Measurements from ENCODE around the gene CLIC1. TPM values are rescaled to one million over a fixed set of nuclear protein-coding genes. Genes with fewer than 3 reads are reported as not detected.

The CLIC1 gene
- polyA plus RNA-seq, 6 donors from 2014 or later = 536 to 743 (median 628) TPM

- peaks cover 19 to 22% (median 21%) of the 10 kb centered on the region in 3 donors for H3K4me1 Mint-ChIP-seq
- peak overlapping the region in 3 of 8 donors; percentile 21 to 60 (median 54) for H3K4me3 Mint-ChIP-seq
- no peaks in the 10 kb centered on the region for H3K36me3 Mint-ChIP-seq
- DNase-seq (no peak), ATAC-seq (ENCODE audit: low read depth in 2 of 2) (peak in 1 of 2 donors; percentile 17)
- H3K27ac Mint-ChIP-seq = peak overlapping the region in 5 of 6 donors; percentile 35 to 94 (median 68)
- no peaks in the 10 kb centered on the region for H3K27me3 Mint-ChIP-seq
- no peaks in the 10 kb centered on the region for H3K9me3 Mint-ChIP-seq
Measured at GRCh38 chr6:31776485-31776988, 40.2 kb upstream of the CLIC1 start.

- no peak for ATAC-seq (ENCODE audit: low read depth in 2 of 2)
- H3K4me1 Mint-ChIP-seq = peaks cover 19 to 22% (median 21%) of the 10 kb centered on the region in 3 donors
Measured at GRCh38 chr6:31775633-31776484, 39.5 kb upstream of the CLIC1 start.

GRCh38 chr6:31775184-31775583, 38.9 kb upstream of the CLIC1 start:
- DNase-seq (no peak), ATAC-seq (ENCODE audit: low read depth in 2 of 2) (no peak)
- Mint-ChIP-seq H3K27ac (peak overlapping the region in 1 of 6 donors; percentile 47), H3K9me3 (no peaks in the 10 kb centered on the region), H3K4me3 (no peak overlapping the region), H3K4me1 (peaks cover 19 to 22% (median 21%) of the 10 kb centered on the region in 3 donors), H3K36me3 (no peaks in the 10 kb centered on the region), H3K27me3 (no peaks in the 10 kb centered on the region)

More at GRCh38 chr6:31775633-31776484, 39.5 kb upstream of the CLIC1 start:
- no peak for DNase-seq
- Mint-ChIP-seq H3K4me3 (peak overlapping the region in 2 of 8 donors; percentile 54 to 60), H3K27ac (peak overlapping the region in 5 of 6 donors; percentile 35 to 94 (median 68)), H3K9me3 (no peaks in the 10 kb centered on the region), H3K27me3 (no peaks in the 10 kb centered on the region), H3K36me3 (no peaks in the 10 kb centered on the region)

GRCh38 chr6:31771992-31772358, 35.6 kb upstream of the CLIC1 start:
- DNase-seq (no peak), ATAC-seq (ENCODE audit: low read depth in 2 of 2) (no peak)
- H3K9me3 Mint-ChIP-seq = no peaks in the 10 kb centered on the region
- no peaks in the 10 kb centered on the region for H3K36me3 Mint-ChIP-seq
- peaks cover 18 to 23% (median 18%) of the 10 kb centered on the region in 3 donors for H3K4me1 Mint-ChIP-seq
- no peaks in the 10 kb centered on the region for H3K27me3 Mint-ChIP-seq
- no peak overlapping the region for H3K27ac Mint-ChIP-seq
- H3K4me3 Mint-ChIP-seq = no peak overlapping the region

GRCh38 chr6:31770860-31771259, 34.5 kb upstream of the CLIC1 start:
- no peak overlapping the region for H3K27ac Mint-ChIP-seq
- DNase-seq (no peak), ATAC-seq (ENCODE audit: low read depth in 2 of 2) (no peak)
- peaks cover 8 to 15% (median 10%) of the 10 kb centered on the region in 3 donors for H3K4me1 Mint-ChIP-seq
- no peaks in the 10 kb centered on the region for H3K9me3 Mint-ChIP-seq
- no peaks in the 10 kb centered on the region for H3K36me3 Mint-ChIP-seq
- no peaks in the 10 kb centered on the region for H3K27me3 Mint-ChIP-seq
- no peak overlapping the region for H3K4me3 Mint-ChIP-seq

- peak overlapping the region in 1 of 8 donors; percentile 54 for H3K4me3 Mint-ChIP-seq
- no peaks in the 10 kb centered on the region for H3K36me3 Mint-ChIP-seq
- DNase-seq (peak; percentile 81), ATAC-seq (ENCODE audit: low read depth in 2 of 2) (peak; percentile 96 to 99)
- H3K27ac Mint-ChIP-seq = peak overlapping the region in 2 of 6 donors; percentile 1 to 27
- H3K4me1 Mint-ChIP-seq = peaks cover 6 to 12% (median 8%) of the 10 kb centered on the region in 3 donors
- H3K9me3 Mint-ChIP-seq = no peaks in the 10 kb centered on the region
- H3K27me3 Mint-ChIP-seq = no peaks in the 10 kb centered on the region
Measured at GRCh38 chr6:31769684-31770371, 33.5 kb upstream of the CLIC1 start.

- ATAC-seq (ENCODE audit: low read depth in 2 of 2) (no peak), DNase-seq (no peak)
- H3K36me3 Mint-ChIP-seq = no peaks in the 10 kb centered on the region
- H3K4me3 Mint-ChIP-seq = no peak overlapping the region
- no peaks in the 10 kb centered on the region for H3K27me3 Mint-ChIP-seq
- peak overlapping the region in 1 of 6 donors; percentile 37 for H3K27ac Mint-ChIP-seq
- H3K9me3 Mint-ChIP-seq = no peaks in the 10 kb centered on the region
- peaks cover 6 to 12% (median 8%) of the 10 kb centered on the region in 3 donors for H3K4me1 Mint-ChIP-seq
Measured at GRCh38 chr6:31768363-31769257, 32.3 kb upstream of the CLIC1 start.

- H3K4me1 Mint-ChIP-seq = peaks cover 6 to 8% (median 8%) of the 10 kb centered on the region in 3 donors
Measured at GRCh38 chr6:31767096-31767645, 30.8 kb upstream of the CLIC1 start.

GRCh38 chr6:31765910-31766794, 29.8 kb upstream of the CLIC1 start:
- no peak for ATAC-seq (ENCODE audit: low read depth in 2 of 2)
- H3K27me3 Mint-ChIP-seq = no peaks in the 10 kb centered on the region
- DNase-seq = no peak
- no peaks in the 10 kb centered on the region for H3K9me3 Mint-ChIP-seq
- peaks cover 8% of the 10 kb centered on the region in 3 donors for H3K4me1 Mint-ChIP-seq
- H3K36me3 Mint-ChIP-seq = peaks cover 0 to 2% of the 10 kb centered on the region in 2 donors
- H3K27ac Mint-ChIP-seq = no peak overlapping the region
- no peak overlapping the region for H3K4me3 Mint-ChIP-seq

More at GRCh38 chr6:31767096-31767645, 30.8 kb upstream of the CLIC1 start:
- no peak overlapping the region for H3K4me3 Mint-ChIP-seq
- no peaks in the 10 kb centered on the region for H3K27me3 Mint-ChIP-seq
- no peak for DNase-seq
- no peaks in the 10 kb centered on the region for H3K36me3 Mint-ChIP-seq
- no peak for ATAC-seq (ENCODE audit: low read depth in 2 of 2)
- H3K9me3 Mint-ChIP-seq = no peaks in the 10 kb centered on the region
- H3K27ac Mint-ChIP-seq = peak overlapping the region in 1 of 6 donors; percentile 14

GRCh38 chr6:31765559-31765909, 29.2 kb upstream of the CLIC1 start:
- peaks cover 0 to 8% of the 10 kb centered on the region in 2 donors for H3K36me3 Mint-ChIP-seq
- DNase-seq = no peak
- no peaks in the 10 kb centered on the region for H3K9me3 Mint-ChIP-seq
- H3K4me3 Mint-ChIP-seq = no peak overlapping the region
- no peak overlapping the region for H3K27ac Mint-ChIP-seq
- ATAC-seq (ENCODE audit: low read depth in 2 of 2) = no peak
- peaks cover 8 to 13% (median 8%) of the 10 kb centered on the region in 3 donors for H3K4me1 Mint-ChIP-seq
- H3K27me3 Mint-ChIP-seq = no peaks in the 10 kb centered on the region

- DNase-seq = no peak
- H3K9me3 Mint-ChIP-seq = no peaks in the 10 kb centered on the region
- H3K4me1 Mint-ChIP-seq = peaks cover 0 to 6% (median under 1%) of the 10 kb centered on the region in 3 donors
- peaks cover 0 to 16% of the 10 kb centered on the region in 2 donors for H3K36me3 Mint-ChIP-seq
- peak overlapping the region in 2 of 6 donors; percentile 35 to 37 for H3K27ac Mint-ChIP-seq
- H3K4me3 Mint-ChIP-seq = no peak overlapping the region
- ATAC-seq (ENCODE audit: low read depth in 2 of 2) = no peak
- H3K27me3 Mint-ChIP-seq = no peaks in the 10 kb centered on the region
Measured at GRCh38 chr6:31764198-31764597, 27.9 kb upstream of the CLIC1 start.

GRCh38 chr6:31763619-31763940, 27.2 kb upstream of the CLIC1 start:
- DNase-seq (no peak), ATAC-seq (ENCODE audit: low read depth in 2 of 2) (no peak)
- Mint-ChIP-seq H3K36me3 (peaks cover 0 to 16% of the 10 kb centered on the region in 2 donors), H3K27ac (peak overlapping the region in 1 of 6 donors; percentile 0), H3K4me1 (peaks cover 0 to 6% (median 0%) of the 10 kb centered on the region in 3 donors), H3K4me3 (peak overlapping the region in 1 of 8 donors; percentile 76), H3K9me3 (no peaks in the 10 kb centered on the region), H3K27me3 (no peaks in the 10 kb centered on the region)

All from naive B cell (primary cell).